Large intestine (tissue), 3 donors: ENCODE data around the gene CACNA1F. TPM values are rescaled to one million over a fixed set of nuclear protein-coding genes. Genes with fewer than 3 reads are reported as not detected.

Experiments used
- DNase-seq, 2 donors: peaks; one replicate each; pipeline versions ENCODE4 v3.0.0 to v3.0.0-alpha.2; 2013
- H3K27ac ChIP-seq: one replicate; pipeline ENCODE4 v1.5.1; 2013; ENCODE audit warnings: low read length
- H3K27me3 ChIP-seq: 2 replicates; pipeline ENCODE4 v1.6.1; 2013; ENCODE audit warnings: low read length; ENCODE audit not compliant: control insufficient read depth, insufficient read depth
- H3K36me3 ChIP-seq: 2 replicates; pipeline ENCODE4 v1.6.1; 2013; ENCODE audit warnings: low read length; ENCODE audit not compliant: control insufficient read depth, insufficient read depth
- H3K4me1 ChIP-seq: one replicate; pipeline ENCODE4 v1.6.1; 2013; ENCODE audit warnings: low read length; ENCODE audit not compliant: control insufficient read depth, insufficient read depth
- H3K4me3 ChIP-seq: one replicate; pipeline ENCODE4 v1.5.1; 2013; ENCODE audit warnings: low read length
- H3K9me3 ChIP-seq: one replicate; pipeline ENCODE4 v1.6.1; 2013; ENCODE audit warnings: mild to moderate bottlenecking, low read depth, low read length, moderate library complexity; ENCODE audit not compliant: control insufficient read depth
- WGBS: methylation state at CpG from one replicate; pipeline ENCODE4 v1.1.5; 2013; ENCODE audit warnings: low lambda C conversion rate; ENCODE audit not compliant: insufficient coverage; 5-methylcytosine and 5-hydroxymethylcytosine counted together
- polyA plus RNA-seq: library from polyadenylated mRNA; unstranded; fragments of 120-200 nt; gene quantifications from one replicate; pipeline ENCODE4 v1.2.1, GENCODE V29; 2013

The CACNA1F gene
- polyA plus RNA-seq, 1 donor, result 1.3 TPM

GRCh38 chrX:49247916-49248811 lies 15.0 kb upstream of the CACNA1F start:
- no peak for DNase-seq
- peaks cover 22% of the 10 kb centered on the region for H3K36me3 ChIP-seq
- no peak overlapping the region for H3K27ac ChIP-seq
- H3K27me3 ChIP-seq, result no peaks in the 10 kb centered on the region
- no peak overlapping the region for H3K4me3 ChIP-seq
- H3K4me1 ChIP-seq, result no peaks in the 10 kb centered on the region
- H3K9me3 ChIP-seq, result no peaks in the 10 kb centered on the region
- no CpG with 5 or more reads among the region's 28 CpGs for WGBS

DNA sequence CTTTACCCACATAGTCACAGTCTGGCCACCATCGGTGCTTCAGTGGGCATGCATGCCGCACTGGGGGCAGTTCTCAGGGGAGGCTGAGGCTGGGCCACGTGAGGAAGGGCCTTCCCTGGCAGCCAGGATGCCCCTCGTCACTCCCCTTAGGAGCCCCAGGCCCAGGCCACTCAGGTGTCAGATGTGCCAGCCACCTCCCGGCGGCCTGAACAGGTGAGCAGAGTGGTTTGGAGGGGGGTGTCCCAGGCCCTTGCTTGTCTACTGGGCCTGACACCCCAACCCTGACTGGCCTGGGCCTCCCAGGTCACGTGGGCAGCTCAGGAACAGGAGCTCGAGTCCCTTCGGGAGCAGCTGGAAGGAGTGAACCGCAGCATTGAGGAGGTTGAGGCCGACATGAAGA lies 14.2 kb upstream of the CACNA1F start:
- Histone ChIP-seq H3K4me1 (no peaks in the 10 kb centered on the region), H3K36me3 (peaks cover 26% of the 10 kb centered on the region), H3K9me3 (no peaks in the 10 kb centered on the region), H3K27me3 (no peaks in the 10 kb centered on the region), H3K27ac (no peak overlapping the region), H3K4me3 (no peak overlapping the region)
- WGBS, result no CpG with 5 or more reads among the region's 11 CpGs
- DNase-seq, result no peak

DNA sequence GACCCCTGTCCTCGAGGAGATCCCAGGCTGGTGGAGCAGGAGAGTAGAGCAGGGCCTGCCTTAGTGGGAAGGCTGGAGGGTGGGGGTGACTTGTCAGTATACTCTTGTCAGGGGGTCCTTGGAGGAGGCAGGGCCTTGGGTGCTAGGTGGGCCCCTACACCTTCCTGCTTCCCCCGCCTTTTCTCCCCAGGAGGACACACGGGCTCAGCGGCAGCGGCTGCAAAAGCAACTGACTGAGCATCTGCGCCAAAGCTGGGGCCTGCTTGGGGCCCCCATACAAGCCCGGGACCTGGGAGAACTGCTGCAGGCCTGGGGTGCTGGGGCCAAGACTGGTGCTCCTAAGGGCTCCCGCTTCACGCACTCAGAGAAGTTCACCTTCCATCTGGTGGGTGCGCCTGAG lies 13.4 kb upstream of the CACNA1F start:
- Histone ChIP-seq H3K36me3 (peaks cover 26% of the 10 kb centered on the region), H3K9me3 (no peaks in the 10 kb centered on the region), H3K27me3 (no peaks in the 10 kb centered on the region), H3K27ac (no peak overlapping the region), H3K4me3 (no peak overlapping the region), H3K4me1 (no peaks in the 10 kb centered on the region)
- no peak for DNase-seq
- no CpG with 5 or more reads among the region's 10 CpGs for WGBS

- Histone ChIP-seq H3K27me3 (no peaks in the 10 kb centered on the region), H3K4me3 (no peak overlapping the region), H3K27ac (no peak overlapping the region), H3K4me1 (no peaks in the 10 kb centered on the region), H3K36me3 (peaks cover 26% of the 10 kb centered on the region), H3K9me3 (no peaks in the 10 kb centered on the region)
- 90% methylated on average over 2 of the region's 2 CpGs for WGBS
- no peak for DNase-seq
These were observed 11.1 kb upstream of the CACNA1F start for GRCh38 chrX:49244207-49244606.

DNA sequence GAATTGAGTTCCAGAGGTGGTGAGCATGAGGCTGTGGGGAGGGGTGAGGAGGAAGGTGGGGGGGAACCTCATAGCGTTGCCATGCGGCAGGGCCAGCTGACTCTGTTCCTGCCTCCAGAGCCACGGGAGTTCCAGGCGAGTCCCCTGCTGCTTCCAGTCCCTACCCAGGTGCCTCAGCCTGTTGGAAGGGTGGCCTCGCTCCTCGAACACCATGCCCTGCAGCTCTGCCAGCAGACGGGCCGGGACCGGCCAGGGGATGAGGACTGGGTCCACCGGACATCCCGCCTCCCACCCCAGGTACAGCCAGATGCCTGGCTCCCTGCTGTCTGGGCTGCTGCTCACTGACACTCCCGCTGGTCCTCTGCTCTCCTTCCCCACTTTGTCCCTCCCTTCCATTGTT lies 10.0 kb upstream of the CACNA1F start:
- no peaks in the 10 kb centered on the region for H3K27me3 ChIP-seq
- no peak overlapping the region for H3K27ac ChIP-seq
- peaks cover 24% of the 10 kb centered on the region for H3K36me3 ChIP-seq
- WGBS, result no CpG with 5 or more reads among the region's 12 CpGs
- no peaks in the 10 kb centered on the region for H3K4me1 ChIP-seq
- DNase-seq, result no peak
- H3K4me3 ChIP-seq, result no peak overlapping the region
- no peaks in the 10 kb centered on the region for H3K9me3 ChIP-seq

GRCh38 chrX:49242545-49243066 lies 9.5 kb upstream of the CACNA1F start:
- Histone ChIP-seq H3K9me3 (no peaks in the 10 kb centered on the region), H3K4me1 (no peaks in the 10 kb centered on the region), H3K27ac (no peak overlapping the region), H3K4me3 (no peak overlapping the region), H3K27me3 (no peaks in the 10 kb centered on the region), H3K36me3 (peaks cover 23% of the 10 kb centered on the region)
- DNase-seq, result no peak
- no CpG with 5 or more reads among the region's 12 CpGs for WGBS

- Histone ChIP-seq H3K36me3 (peaks cover 9% of the 10 kb centered on the region), H3K27ac (no peak overlapping the region), H3K4me3 (no peak overlapping the region), H3K4me1 (no peaks in the 10 kb centered on the region), H3K27me3 (no peaks in the 10 kb centered on the region), H3K9me3 (no peaks in the 10 kb centered on the region)
- no CpG with 5 or more reads among the region's 7 CpGs for WGBS
- no peak for DNase-seq
These were observed 5.6 kb upstream of the CACNA1F start for GRCh38 chrX:49238735-49239134.

DNA sequence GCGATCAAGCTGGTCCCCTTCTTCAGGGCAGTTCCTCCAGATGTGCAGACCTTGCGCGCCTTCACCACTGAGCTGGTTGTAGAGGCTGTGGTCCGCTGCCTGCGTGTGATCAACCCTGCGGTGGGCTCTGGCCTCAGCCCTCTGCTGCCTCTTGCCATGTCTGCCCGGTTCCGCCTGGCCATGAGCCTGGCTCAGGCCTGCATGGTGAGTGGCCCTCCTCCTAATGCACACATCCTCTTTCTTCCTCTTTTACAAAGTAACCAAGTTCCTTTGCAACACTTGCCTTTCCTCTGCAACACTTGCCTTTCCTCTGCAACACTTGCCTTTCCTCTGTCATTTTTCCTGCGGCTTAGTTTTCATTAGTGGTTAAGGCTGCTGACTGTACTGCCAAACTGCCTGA lies 3.9 kb upstream of the CACNA1F start:
- no peak overlapping the region for H3K27ac ChIP-seq
- DNase-seq, result no peak
- no CpG with 5 or more reads among the region's 9 CpGs for WGBS
- no peaks in the 10 kb centered on the region for H3K36me3 ChIP-seq
- H3K9me3 ChIP-seq, result no peaks in the 10 kb centered on the region
- no peaks in the 10 kb centered on the region for H3K4me1 ChIP-seq
- no peaks in the 10 kb centered on the region for H3K27me3 ChIP-seq
- H3K4me3 ChIP-seq, result no peak overlapping the region

GRCh38 chrX:49233887-49234555 lies 881 bp upstream of the CACNA1F start:
- no peaks in the 10 kb centered on the region for H3K4me1 ChIP-seq
- no peak for DNase-seq
- no CpG with 5 or more reads among the region's 56 CpGs for WGBS
- no peak overlapping the region for H3K4me3 ChIP-seq
- H3K36me3 ChIP-seq, result no peaks in the 10 kb centered on the region
- no peaks in the 10 kb centered on the region for H3K27me3 ChIP-seq
- no peak overlapping the region for H3K27ac ChIP-seq
- no peaks in the 10 kb centered on the region for H3K9me3 ChIP-seq

- no peak overlapping the region for H3K27ac ChIP-seq
- no peaks in the 10 kb centered on the region for H3K4me1 ChIP-seq
- no peaks in the 10 kb centered on the region for H3K9me3 ChIP-seq
- no peak for DNase-seq
- no CpG with 5 or more reads among the region's 2 CpGs for WGBS
- H3K36me3 ChIP-seq, result no peaks in the 10 kb centered on the region
- H3K27me3 ChIP-seq, result no peaks in the 10 kb centered on the region
- no peak overlapping the region for H3K4me3 ChIP-seq
These were observed 615 bp downstream of the CACNA1F start for GRCh38 chrX:49232525-49232924.
